GM21360 (cell line): Measurements from ENCODE around the gene CPSF7.

Experiments
- ATAC-seq: cut with Tn5 transposase; IDR thresholded peaks from one replicate; pipeline ENCODE4 v1.9.1; 2021; ENCODE audit warnings: mild to moderate bottlenecking, moderate library complexity; ENCODE audit not compliant: unreplicated experiment

Gene CPSF7

GRCh38 chr11:61357233-61357893, 72.4 kb downstream of the CPSF7 start:
- ATAC-seq: peak; percentile 46

- no peak for ATAC-seq
Observed at GRCh38 chr11:61356706-61357105, 73.1 kb downstream of the CPSF7 start.

- no peak for ATAC-seq
Observed at GRCh38 chr11:61354208-61354607, 75.6 kb downstream of the CPSF7 start.

DNA sequence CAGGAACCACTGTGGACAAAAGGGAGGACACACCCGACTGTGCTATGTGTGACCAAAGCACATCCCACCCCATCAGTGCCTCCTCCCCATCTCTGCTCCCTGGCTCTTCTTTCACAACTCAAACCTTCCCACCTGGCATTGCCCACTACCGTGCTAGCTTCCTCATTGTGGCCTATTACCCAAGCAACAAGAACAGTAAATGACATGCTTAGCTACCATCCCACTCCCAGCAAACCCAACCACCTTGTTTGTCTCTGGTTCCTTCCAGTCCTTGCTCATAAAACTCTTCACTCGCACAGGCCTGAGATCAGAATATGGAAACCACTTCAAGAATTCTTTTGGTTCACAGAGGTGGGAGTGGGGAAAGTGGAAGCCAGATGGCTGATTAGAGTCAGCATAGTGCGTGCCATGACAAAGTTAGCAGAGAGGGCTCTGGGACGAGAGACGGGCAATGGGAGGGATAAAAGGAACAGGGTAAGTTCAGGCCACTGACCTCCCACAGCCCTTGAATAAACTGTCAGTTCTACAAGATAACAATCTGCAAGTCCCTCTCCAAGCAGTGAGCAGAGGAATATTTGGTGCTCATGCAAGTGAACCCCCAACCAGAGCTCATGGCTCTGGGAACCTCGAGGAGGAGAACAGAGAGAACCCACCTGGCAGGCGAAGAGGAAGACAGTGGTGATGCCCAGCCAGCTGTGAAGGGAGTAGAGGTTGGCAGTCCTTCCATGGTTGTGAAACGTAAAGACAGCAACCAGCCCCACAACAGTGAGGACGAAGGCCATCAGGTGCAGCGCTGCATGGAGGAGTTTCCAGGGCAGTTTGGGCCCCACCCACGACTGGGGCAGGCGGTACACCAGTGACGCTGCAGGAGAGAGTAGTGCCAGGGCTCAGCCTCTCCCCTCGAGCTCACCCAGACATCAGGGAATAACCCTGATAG, 76.4 kb downstream of the CPSF7 start:
- no peak for ATAC-seq
